G401.6 (cell line): ENCODE data around the gene NCK1.

Experiments
- FAIRE-seq: peaks from 2 replicates; lab custom pipeline; 2012; peaks lifted over from hg19 to GRCh38; lab: Jason Lieb, UNC

Gene NCK1

GRCh38 chr3:136988651-136989050 is 126.6 kb downstream of the NCK1 start:
- FAIRE-seq, result no peak

- FAIRE-seq, result no peak
Measured at GRCh38 chr3:136989781-136990524, 127.9 kb downstream of the NCK1 start.

- no peak for FAIRE-seq
Measured at GRCh38 chr3:136990826-136991225, 128.8 kb downstream of the NCK1 start.

- no peak for FAIRE-seq
Measured at GRCh38 chr3:136992115-136992514, 130.1 kb downstream of the NCK1 start.

DNA sequence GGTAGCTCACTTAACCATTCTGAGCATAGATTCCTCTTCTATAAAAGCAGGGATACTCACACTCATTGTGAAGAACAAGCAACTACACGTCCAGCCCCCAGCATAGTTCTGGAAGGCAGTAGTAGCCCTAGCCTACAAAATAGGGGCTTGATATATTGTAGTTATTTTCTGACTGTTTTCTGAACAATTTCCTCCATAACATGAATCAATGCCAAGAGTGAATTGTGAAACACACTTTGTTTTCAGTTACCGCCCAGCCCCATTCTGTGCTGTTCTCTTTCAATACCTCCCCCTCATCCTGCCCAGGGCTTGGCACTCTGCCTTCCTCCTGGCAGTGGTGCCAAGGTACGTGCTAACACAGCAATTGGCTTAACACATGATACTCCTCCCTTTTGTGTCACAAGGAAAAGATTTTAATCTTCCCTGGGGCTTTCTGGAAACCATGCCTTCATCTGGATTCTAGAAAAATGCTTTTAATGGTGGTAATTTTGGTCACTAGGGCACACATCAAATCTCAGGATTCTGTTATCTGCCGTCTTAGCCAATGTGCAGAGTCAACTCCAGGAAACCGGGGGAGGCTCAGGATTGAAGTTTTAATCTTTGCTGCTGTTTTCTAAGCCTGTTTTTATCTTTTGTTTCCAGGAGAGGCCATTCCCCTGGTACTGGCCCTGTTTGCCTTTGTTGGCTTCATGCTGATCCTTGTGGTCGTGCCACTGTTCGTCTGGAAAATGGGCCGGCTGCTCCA is 132.9 kb downstream of the NCK1 start:
- FAIRE-seq, result no peak

DNA sequence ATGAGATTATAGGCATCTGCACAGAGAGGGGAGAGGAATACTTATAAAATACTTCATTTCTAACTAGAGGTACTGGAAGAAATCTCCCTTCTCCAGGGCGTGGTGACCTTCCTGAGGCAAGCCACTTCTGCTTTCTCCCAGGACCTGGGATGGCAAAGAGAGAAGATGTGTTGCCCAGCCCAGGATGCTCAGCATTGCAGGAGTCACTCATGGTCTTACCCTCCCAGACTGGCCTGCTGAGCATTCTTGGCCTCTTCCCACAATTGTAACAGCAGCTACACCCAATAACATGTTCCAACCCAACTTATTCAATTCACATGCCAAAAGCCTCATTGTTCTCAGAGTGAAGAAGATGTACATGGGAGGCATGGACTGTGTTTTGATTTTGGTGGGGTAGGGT is 133.6 kb downstream of the NCK1 start:
- no peak for FAIRE-seq
